ENCODE results near the gene ART1. TPM values are rescaled to one million over a fixed set of nuclear protein-coding genes. Genes with fewer than 3 reads are reported as not detected.

The ART1 gene
- total RNA-seq, 1 donor = not detected

DNA sequence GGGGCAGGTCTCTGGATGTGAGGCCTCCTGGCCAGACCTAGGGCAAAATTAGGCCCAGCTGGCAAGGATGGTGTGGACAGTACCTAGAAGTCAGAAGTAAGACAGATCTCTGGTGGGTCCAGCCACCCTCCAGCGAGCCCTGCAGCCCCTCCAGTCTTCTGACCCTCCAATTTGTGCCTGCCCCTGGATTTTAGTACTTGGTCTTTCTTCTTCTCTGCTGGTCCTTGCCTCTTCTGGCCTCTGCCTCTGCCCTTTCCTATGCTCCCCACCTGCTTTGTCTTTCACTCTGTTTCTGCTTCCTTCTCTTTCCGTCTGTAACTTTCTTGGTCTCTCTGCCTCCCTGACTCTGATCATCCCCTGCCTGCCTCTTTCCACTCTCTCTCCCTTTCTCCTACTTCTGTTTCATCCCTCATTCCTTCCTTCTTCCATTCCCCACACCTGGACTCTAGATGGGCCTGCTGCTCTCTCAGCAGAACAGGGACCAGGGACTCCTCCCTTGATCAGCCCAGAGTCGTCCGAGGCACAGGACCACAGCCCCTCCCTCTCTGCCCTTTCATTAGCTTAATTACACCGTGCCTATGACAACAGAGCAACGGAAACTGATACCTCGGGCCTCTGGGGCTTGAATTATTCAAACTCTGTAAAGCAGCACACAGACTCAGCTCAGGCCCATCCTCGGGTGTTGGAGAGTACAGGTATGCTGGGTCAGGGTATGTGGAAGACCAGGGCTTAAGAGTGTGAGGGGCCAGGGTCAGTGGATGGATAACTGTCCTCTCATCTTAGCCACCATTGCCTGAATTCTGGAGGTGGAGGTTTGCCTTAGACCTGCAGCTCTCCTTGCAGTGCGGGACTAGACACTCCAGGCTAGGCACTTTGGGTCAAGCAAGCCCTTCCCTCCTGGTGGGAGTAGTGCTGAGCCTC is 26.7 kb downstream of the ART1 start, which contains the start of gene CHRNA10:
TSS of gene CHRNA10 (minus strand) at position 51 of the 921 bp plus-strand sequence. CDS start 72 bp downstream, outside the sequence.
- Histone ChIP-seq H3K27me3 (ENCODE audit: insufficient read depth, low read length) (no peaks in the 10 kb centered on the region), H4K20me1 (ENCODE audit: insufficient read depth, low read length) (no peaks in the 10 kb centered on the region), H3K4me2 (ENCODE audit: insufficient read depth, low read length) (no peak within 1 kb of the TSS), H3K27ac (ENCODE audit: low read depth, low read length) (no peak within 1 kb of the TSS), H3K79me2 (ENCODE audit: insufficient read depth, low read length) (no peaks in the 10 kb centered on the region), H3K4me3 (ENCODE audit: insufficient read depth, low read length) (no peak within 1 kb of the TSS), H3K36me3 (ENCODE audit: insufficient read depth, low read length) (peaks cover 44% of the 10 kb centered on the region), H3K9me3 (ENCODE audit: low read depth, low read length) (no peaks in the 10 kb centered on the region), H2AFZ (ENCODE audit: low read length) (no peak within 1 kb of the TSS), H3K4me1 (ENCODE audit: insufficient read depth, low read length) (no peaks in the 10 kb centered on the region)
- TF ChIP-seq, protein P1, sequence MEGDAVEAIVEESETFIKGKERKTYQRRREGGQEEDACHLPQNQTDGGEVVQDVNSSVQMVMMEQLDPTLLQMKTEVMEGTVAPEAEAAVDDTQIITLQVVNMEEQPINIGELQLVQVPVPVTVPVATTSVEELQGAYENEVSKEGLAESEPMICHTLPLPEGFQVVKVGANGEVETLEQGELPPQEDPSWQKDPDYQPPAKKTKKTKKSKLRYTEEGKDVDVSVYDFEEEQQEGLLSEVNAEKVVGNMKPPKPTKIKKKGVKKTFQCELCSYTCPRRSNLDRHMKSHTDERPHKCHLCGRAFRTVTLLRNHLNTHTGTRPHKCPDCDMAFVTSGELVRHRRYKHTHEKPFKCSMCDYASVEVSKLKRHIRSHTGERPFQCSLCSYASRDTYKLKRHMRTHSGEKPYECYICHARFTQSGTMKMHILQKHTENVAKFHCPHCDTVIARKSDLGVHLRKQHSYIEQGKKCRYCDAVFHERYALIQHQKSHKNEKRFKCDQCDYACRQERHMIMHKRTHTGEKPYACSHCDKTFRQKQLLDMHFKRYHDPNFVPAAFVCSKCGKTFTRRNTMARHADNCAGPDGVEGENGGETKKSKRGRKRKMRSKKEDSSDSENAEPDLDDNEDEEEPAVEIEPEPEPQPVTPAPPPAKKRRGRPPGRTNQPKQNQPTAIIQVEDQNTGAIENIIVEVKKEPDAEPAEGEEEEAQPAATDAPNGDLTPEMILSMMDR (IDR thresholded peaks at IDR 0.05; ENCODE audit: extremely low read depth, low read depth, low read length) = no peak
- no peak for DNase-seq (ENCODE audit: insufficient read length, low spot score, missing footprints)

DNA sequence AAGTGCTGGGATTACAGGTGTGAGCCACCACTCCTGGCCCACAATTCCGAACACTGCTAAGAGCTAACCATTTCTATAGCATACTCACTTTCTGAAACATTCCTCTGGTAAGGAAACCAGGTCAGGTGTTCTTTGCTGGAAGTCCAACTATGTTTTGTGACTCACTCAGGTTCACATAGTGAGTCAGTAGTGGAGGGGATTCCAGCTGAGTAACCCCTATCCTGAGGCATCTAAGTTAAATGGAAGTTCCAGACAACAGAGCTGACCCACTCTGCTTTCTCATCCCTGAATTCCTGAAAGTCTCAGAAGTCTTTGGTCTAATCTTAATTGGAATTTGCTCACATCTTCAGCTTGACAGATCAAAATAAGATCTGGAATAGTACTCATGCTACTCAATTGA is 29.3 kb downstream of the ART1 start:
- Histone ChIP-seq H3K9me3 (ENCODE audit: low read depth, low read length) (no peaks in the 10 kb centered on the region), H3K4me1 (ENCODE audit: insufficient read depth, low read length) (no peaks in the 10 kb centered on the region), H4K20me1 (ENCODE audit: insufficient read depth, low read length) (no peaks in the 10 kb centered on the region), H3K27ac (ENCODE audit: low read depth, low read length) (no peak overlapping the region), H3K79me2 (ENCODE audit: insufficient read depth, low read length) (no peaks in the 10 kb centered on the region), H3K4me3 (ENCODE audit: insufficient read depth, low read length) (no peak overlapping the region), H3K36me3 (ENCODE audit: insufficient read depth, low read length) (peaks cover 63% of the 10 kb centered on the region), H2AFZ (ENCODE audit: low read length) (no peak overlapping the region), H3K27me3 (ENCODE audit: insufficient read depth, low read length) (no peaks in the 10 kb centered on the region), H3K4me2 (ENCODE audit: insufficient read depth, low read length) (no peak overlapping the region)
- DNase-seq (ENCODE audit: insufficient read length, low spot score, missing footprints) = peak; percentile 87
- TF ChIP-seq, protein P1 (IDR thresholded peaks at IDR 0.05; ENCODE audit: extremely low read depth, low read depth, low read length) = no peak

DNA sequence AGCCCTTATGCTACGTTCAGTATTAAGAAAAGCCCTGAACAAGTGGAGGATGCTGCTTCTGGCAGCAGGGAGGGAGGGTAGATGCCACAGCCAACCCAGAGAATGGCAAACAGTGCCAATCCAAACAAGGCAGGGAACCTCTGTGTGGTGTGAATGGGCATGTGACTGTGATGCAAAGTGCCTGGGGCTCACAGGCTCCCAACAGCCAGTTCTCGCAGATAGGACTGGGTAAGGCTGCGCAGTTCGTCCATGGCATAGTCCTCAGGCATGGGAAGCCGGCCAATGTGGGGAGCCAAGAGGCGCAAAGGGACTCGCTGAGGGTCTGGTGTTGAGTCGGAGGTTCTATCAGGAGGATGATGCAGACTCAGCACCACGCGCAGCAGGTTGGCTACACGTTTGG is 31.0 kb downstream of the ART1 start:
- Histone ChIP-seq H3K79me2 (ENCODE audit: insufficient read depth, low read length) (no peaks in the 10 kb centered on the region), H3K27me3 (ENCODE audit: insufficient read depth, low read length) (no peaks in the 10 kb centered on the region), H3K4me3 (ENCODE audit: insufficient read depth, low read length) (no peak overlapping the region), H3K9me3 (ENCODE audit: low read depth, low read length) (no peaks in the 10 kb centered on the region), H3K4me2 (ENCODE audit: insufficient read depth, low read length) (no peak overlapping the region), H4K20me1 (ENCODE audit: insufficient read depth, low read length) (no peaks in the 10 kb centered on the region), H3K27ac (ENCODE audit: low read depth, low read length) (no peak overlapping the region), H3K4me1 (ENCODE audit: insufficient read depth, low read length) (no peaks in the 10 kb centered on the region), H3K36me3 (ENCODE audit: insufficient read depth, low read length) (peaks cover 80% of the 10 kb centered on the region), H2AFZ (ENCODE audit: low read length) (no peak overlapping the region)
- peak; percentile 54 for DNase-seq (ENCODE audit: insufficient read length, low spot score, missing footprints)
- TF ChIP-seq, protein P1 (IDR thresholded peaks at IDR 0.05; ENCODE audit: extremely low read depth, low read depth, low read length) = no peak

DNA sequence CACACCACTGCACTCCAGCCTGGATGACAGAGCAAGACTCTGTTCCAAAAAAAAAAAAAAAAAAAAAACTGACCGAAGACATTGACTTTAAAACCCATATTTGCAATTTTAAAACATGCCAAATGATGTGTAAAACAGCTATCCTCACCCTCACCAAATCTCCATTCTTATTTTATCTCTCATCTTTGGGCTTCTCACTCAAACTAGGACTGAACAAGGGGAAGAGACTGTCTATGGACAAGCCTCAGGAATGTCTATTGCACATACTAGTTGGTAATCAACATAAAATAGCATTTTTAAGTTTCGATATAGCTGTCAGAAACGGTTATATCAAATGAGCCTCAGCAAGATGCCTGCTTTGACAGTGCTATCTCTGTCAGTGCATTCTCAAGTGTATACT is 34.1 kb downstream of the ART1 start:
- Histone ChIP-seq H3K9me3 (ENCODE audit: low read depth, low read length) (no peaks in the 10 kb centered on the region), H3K36me3 (ENCODE audit: insufficient read depth, low read length) (peaks cover 89% of the 10 kb centered on the region)
- no peak for DNase-seq (ENCODE audit: insufficient read length, low spot score, missing footprints)

More for the DNA sequence above, 34.1 kb downstream of the ART1 start:
- no peaks in the 10 kb centered on the region for H3K4me1 ChIP-seq (ENCODE audit: insufficient read depth, low read length)
- no peak overlapping the region for H3K27ac ChIP-seq (ENCODE audit: low read depth, low read length)
- H3K79me2 ChIP-seq (ENCODE audit: insufficient read depth, low read length) = no peaks in the 10 kb centered on the region
- no peak overlapping the region for H3K4me2 ChIP-seq (ENCODE audit: insufficient read depth, low read length)
- H2AFZ ChIP-seq (ENCODE audit: low read length) = no peak overlapping the region
- H4K20me1 ChIP-seq (ENCODE audit: insufficient read depth, low read length) = no peaks in the 10 kb centered on the region
- H3K27me3 ChIP-seq (ENCODE audit: insufficient read depth, low read length) = no peaks in the 10 kb centered on the region
- no peak overlapping the region for H3K4me3 ChIP-seq (ENCODE audit: insufficient read depth, low read length)
- TF ChIP-seq, protein P1 (IDR thresholded peaks at IDR 0.05; ENCODE audit: extremely low read depth, low read depth, low read length) = no peak

All from osteoblast (primary cell).